ENCODE measurements around the gene SLC4A3.

SLC4A3 gene

DNA sequence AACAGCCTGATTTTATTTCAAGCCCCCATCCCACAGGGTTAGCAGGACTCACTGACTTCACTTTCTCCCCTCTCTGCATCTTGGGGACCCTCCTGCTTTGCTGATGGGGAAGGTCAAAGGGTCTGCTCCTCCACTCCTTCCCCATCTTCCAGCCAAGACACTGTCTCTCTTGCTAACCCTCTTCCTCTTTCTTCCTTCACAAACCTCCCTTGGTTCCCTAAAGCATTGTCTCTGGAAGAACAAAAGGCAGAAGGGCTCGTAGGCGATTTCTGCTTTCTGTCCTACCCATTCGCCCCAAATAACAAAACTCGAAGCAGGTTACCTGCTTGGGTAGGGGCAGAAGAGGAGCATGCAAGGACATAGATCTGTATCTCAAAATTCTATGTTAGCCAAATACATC lies 5.5 kb upstream of the SLC4A3 start:
- no peak overlapping the region for H3K4me2 ChIP-seq (ENCODE audit: low read length)

DNA sequence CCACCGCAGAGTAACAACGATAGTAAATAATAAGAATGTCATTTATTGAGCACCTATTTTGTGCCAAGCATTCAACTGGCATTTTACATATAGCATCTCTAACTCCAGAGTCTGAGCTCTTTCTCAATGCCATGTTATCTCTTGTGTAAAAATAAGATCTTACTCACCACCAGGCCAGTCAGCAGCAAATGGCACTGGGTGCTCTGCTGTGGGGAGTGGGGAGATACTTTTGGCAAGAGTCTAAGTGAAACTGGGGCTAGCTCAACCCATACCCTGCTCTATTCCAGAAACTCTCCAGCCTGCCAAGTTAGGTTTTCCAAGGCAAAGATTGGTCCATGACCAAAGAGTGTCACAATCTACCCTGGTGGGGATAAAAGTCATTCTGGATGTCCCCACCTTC lies 5.0 kb upstream of the SLC4A3 start:
- no peak for TF ChIP-seq EZH2phosphoT487 (IDR thresholded peaks at IDR 0.05; ENCODE audit: low read depth)
- TF ChIP-seq, protein P1, sequence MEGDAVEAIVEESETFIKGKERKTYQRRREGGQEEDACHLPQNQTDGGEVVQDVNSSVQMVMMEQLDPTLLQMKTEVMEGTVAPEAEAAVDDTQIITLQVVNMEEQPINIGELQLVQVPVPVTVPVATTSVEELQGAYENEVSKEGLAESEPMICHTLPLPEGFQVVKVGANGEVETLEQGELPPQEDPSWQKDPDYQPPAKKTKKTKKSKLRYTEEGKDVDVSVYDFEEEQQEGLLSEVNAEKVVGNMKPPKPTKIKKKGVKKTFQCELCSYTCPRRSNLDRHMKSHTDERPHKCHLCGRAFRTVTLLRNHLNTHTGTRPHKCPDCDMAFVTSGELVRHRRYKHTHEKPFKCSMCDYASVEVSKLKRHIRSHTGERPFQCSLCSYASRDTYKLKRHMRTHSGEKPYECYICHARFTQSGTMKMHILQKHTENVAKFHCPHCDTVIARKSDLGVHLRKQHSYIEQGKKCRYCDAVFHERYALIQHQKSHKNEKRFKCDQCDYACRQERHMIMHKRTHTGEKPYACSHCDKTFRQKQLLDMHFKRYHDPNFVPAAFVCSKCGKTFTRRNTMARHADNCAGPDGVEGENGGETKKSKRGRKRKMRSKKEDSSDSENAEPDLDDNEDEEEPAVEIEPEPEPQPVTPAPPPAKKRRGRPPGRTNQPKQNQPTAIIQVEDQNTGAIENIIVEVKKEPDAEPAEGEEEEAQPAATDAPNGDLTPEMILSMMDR (IDR thresholded peaks at IDR 0.05; ENCODE audit: low read depth, low read length) = no peak
- Histone ChIP-seq H3K4me1 (ENCODE audit: low read length) (no peaks in the 10 kb centered on the region), H3K36me3 (replicated peaks; ENCODE audit: low read depth, low read length) (no peaks in the 10 kb centered on the region)

More for the DNA sequence above, 5.5 kb upstream of the SLC4A3 start:
- Histone ChIP-seq H3K9ac (ENCODE audit: low read length) (no peak overlapping the region), H4K20me1 (ENCODE audit: insufficient read depth, low read length) (no peaks in the 10 kb centered on the region), H3K27me3 (ENCODE audit: low read depth, low read length) (peaks cover 12% of the 10 kb centered on the region), H3K27ac (ENCODE audit: low read length) (no peak overlapping the region), H3K9me3 (ENCODE audit: insufficient read depth, low read length) (no peaks in the 10 kb centered on the region), H3K36me3 (replicated peaks; ENCODE audit: low read depth, low read length) (no peaks in the 10 kb centered on the region), H3K4me3 (ENCODE audit: low read length) (no peak overlapping the region), H3K4me1 (ENCODE audit: low read length) (no peaks in the 10 kb centered on the region), H2AFZ (ENCODE audit: low read depth, low read length) (no peak overlapping the region), H3K79me2 (ENCODE audit: low read length) (no peaks in the 10 kb centered on the region)
- TF ChIP-seq, protein P1 (IDR thresholded peaks at IDR 0.05; ENCODE audit: low read depth, low read length) = no peak
- TF ChIP-seq EZH2phosphoT487 (IDR thresholded peaks at IDR 0.05; ENCODE audit: low read depth) = no peak

GRCh38 chr2:219624565-219624964 lies 2.9 kb upstream of the SLC4A3 start:
- TF ChIP-seq, protein P1 (IDR thresholded peaks at IDR 0.05; ENCODE audit: low read depth, low read length) = no peak
- TF ChIP-seq EZH2phosphoT487 (IDR thresholded peaks at IDR 0.05; ENCODE audit: low read depth) = no peak
- H4K20me1 ChIP-seq (ENCODE audit: insufficient read depth, low read length) = no peaks in the 10 kb centered on the region
- H3K4me3 ChIP-seq (ENCODE audit: low read length) = no peak overlapping the region
- no peak overlapping the region for H3K9ac ChIP-seq (ENCODE audit: low read length)
- H3K4me2 ChIP-seq (ENCODE audit: low read length) = no peak overlapping the region
- H3K4me1 ChIP-seq (ENCODE audit: low read length) = no peaks in the 10 kb centered on the region
- H3K79me2 ChIP-seq (ENCODE audit: low read length) = no peaks in the 10 kb centered on the region
- peaks cover 15% of the 10 kb centered on the region for H3K27me3 ChIP-seq (ENCODE audit: low read depth, low read length)
- H3K36me3 ChIP-seq (replicated peaks; ENCODE audit: low read depth, low read length) = no peaks in the 10 kb centered on the region
- H3K9me3 ChIP-seq (ENCODE audit: insufficient read depth, low read length) = no peaks in the 10 kb centered on the region
- H2AFZ ChIP-seq (ENCODE audit: low read depth, low read length) = no peak overlapping the region
- H3K27ac ChIP-seq (ENCODE audit: low read length) = no peak overlapping the region

More for the DNA sequence above, 5.0 kb upstream of the SLC4A3 start:
- no peaks in the 10 kb centered on the region for H3K9me3 ChIP-seq (ENCODE audit: insufficient read depth, low read length)
- no peak overlapping the region for H3K27ac ChIP-seq (ENCODE audit: low read length)
- no peak overlapping the region for H3K9ac ChIP-seq (ENCODE audit: low read length)
- no peak overlapping the region for H3K4me3 ChIP-seq (ENCODE audit: low read length)
- H2AFZ ChIP-seq (ENCODE audit: low read depth, low read length) = no peak overlapping the region
- no peak overlapping the region for H3K4me2 ChIP-seq (ENCODE audit: low read length)
- no peaks in the 10 kb centered on the region for H4K20me1 ChIP-seq (ENCODE audit: insufficient read depth, low read length)
- H3K79me2 ChIP-seq (ENCODE audit: low read length) = no peaks in the 10 kb centered on the region
- peaks cover 15% of the 10 kb centered on the region for H3K27me3 ChIP-seq (ENCODE audit: low read depth, low read length)

GRCh38 chr2:219625179-219625578 lies 2.3 kb upstream of the SLC4A3 start:
- Histone ChIP-seq H3K27ac (ENCODE audit: low read length) (no peak overlapping the region), H3K4me1 (ENCODE audit: low read length) (no peaks in the 10 kb centered on the region), H4K20me1 (ENCODE audit: insufficient read depth, low read length) (no peaks in the 10 kb centered on the region), H3K36me3 (replicated peaks; ENCODE audit: low read depth, low read length) (no peaks in the 10 kb centered on the region), H3K79me2 (ENCODE audit: low read length) (no peaks in the 10 kb centered on the region), H3K9me3 (ENCODE audit: insufficient read depth, low read length) (no peaks in the 10 kb centered on the region), H3K4me2 (ENCODE audit: low read length) (no peak overlapping the region), H3K9ac (ENCODE audit: low read length) (no peak overlapping the region), H2AFZ (ENCODE audit: low read depth, low read length) (no peak overlapping the region), H3K4me3 (ENCODE audit: low read length) (no peak overlapping the region), H3K27me3 (ENCODE audit: low read depth, low read length) (peaks cover 15% of the 10 kb centered on the region)
- TF ChIP-seq EZH2phosphoT487 (IDR thresholded peaks at IDR 0.05; ENCODE audit: low read depth) = no peak

- Histone ChIP-seq H3K4me2 (ENCODE audit: low read length) (no peak overlapping the region), H3K27me3 (ENCODE audit: low read depth, low read length) (peaks cover 15% of the 10 kb centered on the region), H3K9me3 (ENCODE audit: insufficient read depth, low read length) (no peaks in the 10 kb centered on the region), H3K79me2 (ENCODE audit: low read length) (no peaks in the 10 kb centered on the region), H3K4me3 (ENCODE audit: low read length) (no peak overlapping the region), H4K20me1 (ENCODE audit: insufficient read depth, low read length) (no peaks in the 10 kb centered on the region), H3K9ac (ENCODE audit: low read length) (no peak overlapping the region), H3K36me3 (replicated peaks; ENCODE audit: low read depth, low read length) (no peaks in the 10 kb centered on the region), H3K27ac (ENCODE audit: low read length) (no peak overlapping the region), H3K4me1 (ENCODE audit: low read length) (no peaks in the 10 kb centered on the region), H2AFZ (ENCODE audit: low read depth, low read length) (no peak overlapping the region)
- no peak for TF ChIP-seq EZH2phosphoT487 (IDR thresholded peaks at IDR 0.05; ENCODE audit: low read depth)
- TF ChIP-seq, protein P1 (IDR thresholded peaks at IDR 0.05; ENCODE audit: low read depth, low read length) = no peak
These were observed 890 bp upstream of the SLC4A3 start for GRCh38 chr2:219626540-219626939.

All from OCI-LY3 (cell line).